Inflammatory macrophage treated with lipopolysaccharide for 1 hour (primary cell): Measurements from ENCODE around the gene KCTD2.

Source experiments
- DNase-seq, 2 donors: peaks; one replicate each; pipeline ENCODE4 v3.0.0-alpha.2; 2020 to 2022

Gene KCTD2

DNA sequence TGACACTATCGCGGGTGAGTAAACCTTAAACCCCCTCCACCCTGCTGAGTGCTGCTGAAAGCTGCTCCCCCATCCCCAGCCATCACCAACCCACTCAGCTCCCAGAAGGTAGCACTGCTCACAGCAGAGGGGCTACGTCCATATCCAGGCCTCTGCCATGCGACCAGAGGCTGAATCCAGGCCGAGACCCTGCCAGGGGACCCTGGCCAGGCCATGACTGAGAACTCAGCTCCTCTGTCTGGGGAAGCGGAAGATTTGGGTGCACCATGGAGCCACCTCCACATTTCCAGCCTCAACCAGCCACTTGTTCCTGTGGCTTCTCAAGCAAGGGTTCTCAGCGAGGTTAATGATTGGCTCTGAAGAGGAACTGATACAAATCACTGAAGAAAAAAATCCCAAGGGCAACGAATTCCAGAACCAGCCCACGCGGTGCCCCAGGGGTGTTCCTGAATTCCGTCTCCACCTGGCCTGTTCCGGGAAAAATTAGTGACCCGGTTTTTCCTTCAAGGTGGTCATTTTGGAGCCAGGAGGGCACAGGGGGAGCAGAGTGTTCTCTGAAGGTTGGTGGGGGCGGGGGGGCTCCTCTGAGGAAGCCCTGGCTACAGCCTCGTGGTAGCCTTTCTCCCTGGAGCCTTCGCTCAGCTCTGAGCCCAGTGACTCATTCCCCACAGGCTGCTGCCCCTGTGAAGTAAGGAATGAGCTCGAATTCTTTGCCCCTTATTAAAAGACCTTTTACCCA is 31.4 kb downstream of the KCTD2 start:
- peak; percentile 56 to 78 for DNase-seq

DNA sequence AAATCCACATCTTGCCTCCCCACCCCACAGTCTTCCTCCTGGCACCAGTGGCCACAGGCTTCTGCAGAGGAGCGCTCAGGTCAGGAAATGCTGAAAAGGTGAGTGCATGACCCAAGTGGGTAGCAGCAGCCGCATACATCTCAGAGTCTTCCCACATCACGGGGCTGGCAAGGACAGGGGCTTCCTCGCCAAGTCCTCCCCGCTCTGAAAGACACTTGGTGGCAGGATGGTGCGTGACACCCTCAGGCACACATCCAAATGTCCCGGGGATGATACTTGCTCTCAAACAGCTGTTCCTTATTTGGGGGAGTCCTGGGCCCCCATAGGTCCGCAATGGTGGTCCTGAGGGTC is 32.0 kb downstream of the KCTD2 start:
- no peak for DNase-seq

DNA sequence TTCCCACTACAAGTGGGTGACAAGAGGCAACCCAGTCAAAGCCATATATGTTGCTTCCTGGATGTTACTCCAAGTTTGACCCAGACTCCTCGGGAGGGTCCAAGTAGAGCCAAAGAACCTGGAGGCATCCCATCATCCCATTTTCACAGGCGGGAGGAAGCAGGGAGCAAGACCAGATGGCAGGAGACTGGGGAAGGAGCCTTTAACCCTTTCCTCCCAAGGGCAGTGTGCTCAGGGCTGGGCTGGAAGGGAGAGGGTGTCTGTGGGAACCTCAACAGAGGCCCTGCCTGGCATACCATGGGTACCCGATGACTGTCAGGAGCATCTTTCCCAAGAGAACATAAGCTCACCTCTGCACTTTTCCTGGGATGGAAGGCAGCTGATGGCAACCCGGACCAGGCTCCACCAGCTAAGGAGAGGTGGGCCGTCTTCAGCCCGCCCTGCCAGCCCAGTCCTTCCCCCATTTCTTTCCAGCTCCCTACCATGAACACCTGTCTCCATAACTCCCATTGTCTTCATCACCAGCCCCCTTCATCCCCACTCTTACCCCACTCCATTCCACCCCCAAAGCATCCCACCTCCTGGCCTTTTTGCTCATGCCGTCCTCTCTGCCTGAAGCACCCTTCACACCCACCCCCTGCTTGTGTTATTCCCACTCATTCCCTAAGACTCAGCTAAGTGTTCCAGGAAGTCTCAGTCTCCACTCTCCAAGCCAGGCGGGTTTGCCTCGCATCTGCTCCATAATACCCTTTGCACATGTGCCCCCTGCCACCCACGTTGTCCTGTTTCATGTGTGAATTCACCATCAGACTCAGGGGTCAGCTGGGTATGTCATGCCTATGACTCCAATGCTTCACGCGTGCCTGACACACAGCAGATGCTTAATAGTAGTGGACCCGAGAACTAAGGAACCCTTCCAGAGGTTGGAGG is 34.9 kb downstream of the KCTD2 start:
- DNase-seq, result no peak

DNA sequence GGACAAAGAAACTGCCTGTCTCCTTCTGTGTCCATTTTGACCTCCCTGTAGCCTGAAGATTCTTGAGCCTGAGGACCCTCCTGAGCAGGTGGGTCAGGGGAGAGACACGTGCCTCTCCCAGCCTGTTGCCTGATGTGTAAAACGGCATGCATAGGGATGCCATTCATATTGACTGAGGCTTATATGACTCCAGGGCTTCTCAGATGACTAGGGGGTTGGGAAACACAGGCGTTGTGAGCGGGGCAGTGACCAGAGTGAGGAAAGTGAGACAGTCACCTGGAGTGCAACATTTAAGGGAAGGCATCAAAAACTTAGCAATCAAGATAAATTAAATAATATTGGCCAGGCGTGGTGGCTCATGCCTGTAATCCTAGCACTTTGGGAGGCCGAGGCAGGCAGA is 35.7 kb downstream of the KCTD2 start:
- no peak for DNase-seq

DNA sequence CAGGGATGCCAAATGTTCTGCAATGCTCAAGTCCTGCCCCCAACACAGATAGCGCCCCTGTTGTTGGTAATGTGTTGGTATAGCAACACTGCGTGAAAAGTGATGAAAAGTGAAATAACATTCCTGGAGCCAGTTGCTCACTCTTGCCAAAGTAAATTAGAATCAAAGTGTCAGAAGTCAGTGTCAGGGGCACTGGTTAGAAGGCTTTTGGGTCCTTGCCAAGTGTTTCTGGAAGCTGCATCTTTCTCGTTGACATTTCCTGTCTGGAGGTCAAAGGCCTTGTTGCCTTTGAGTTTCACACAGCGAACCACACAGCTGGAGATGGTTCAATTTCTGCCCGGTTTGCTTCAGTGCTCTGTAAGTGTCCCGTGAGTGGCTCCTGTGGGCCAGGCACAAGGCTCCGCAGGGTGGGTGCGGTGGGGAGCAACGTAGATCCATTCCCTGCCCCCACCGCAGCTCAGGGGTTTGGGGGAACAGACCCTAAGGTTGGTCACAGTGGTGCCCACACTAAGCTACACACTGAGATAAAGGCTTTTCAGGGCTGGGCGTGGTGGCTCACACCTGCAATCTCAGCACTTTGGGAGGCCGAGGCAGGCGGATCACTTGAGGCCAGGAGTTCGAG is 37.1 kb downstream of the KCTD2 start:
- DNase-seq, result no peak

DNA sequence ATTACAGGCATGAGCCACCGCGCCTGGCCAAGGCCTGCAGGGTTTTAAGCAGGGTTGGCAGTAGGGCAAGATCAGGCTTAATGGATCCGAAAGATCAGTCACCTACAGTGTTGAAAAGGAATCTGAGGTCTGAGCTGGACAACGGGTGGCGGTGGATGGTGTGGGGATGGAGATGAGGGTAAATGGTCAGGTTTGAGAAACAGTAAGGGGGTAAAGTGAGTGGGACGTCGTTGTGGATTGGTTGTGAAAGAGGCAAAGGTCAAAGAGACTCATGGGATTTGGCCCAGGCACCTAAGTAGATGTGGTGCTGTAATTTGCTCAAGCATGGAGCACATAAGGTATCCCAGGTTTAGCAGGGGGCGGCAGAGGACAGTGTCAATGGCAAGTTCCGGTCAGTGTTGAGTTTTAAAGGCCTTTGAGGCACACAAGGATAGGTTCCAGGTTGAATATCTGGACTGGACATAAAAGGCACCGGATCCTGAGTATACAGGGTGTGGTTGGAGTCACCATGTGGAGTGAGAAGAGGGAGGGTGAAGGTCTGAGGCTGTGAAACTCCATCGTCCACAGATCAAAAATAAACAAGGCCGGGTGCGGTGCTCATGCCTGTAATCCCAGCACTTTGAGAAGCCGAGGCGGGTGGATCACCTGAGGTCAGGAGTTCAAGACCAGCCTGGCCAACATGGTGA is 39.6 kb downstream of the KCTD2 start:
- no peak for DNase-seq

DNA sequence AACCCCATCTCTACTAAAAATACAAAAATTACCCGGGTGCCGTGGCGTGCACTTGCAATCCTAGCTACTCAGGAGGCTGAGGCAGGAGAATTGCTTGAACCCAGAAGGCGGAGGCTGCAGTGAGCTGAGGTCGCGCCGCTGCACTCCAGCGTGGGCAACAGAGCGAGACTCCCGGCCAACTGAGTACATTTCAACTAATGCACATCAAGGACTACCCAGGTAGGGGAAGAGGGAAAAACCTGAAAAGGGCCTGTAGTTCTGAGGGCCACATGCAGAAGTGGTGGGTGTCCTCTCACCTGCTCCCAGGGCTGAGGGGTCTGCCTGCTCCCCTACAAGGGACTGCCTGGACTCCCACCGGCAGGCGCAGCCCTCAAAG is 40.1 kb downstream of the KCTD2 start:
- DNase-seq, result no peak

DNA sequence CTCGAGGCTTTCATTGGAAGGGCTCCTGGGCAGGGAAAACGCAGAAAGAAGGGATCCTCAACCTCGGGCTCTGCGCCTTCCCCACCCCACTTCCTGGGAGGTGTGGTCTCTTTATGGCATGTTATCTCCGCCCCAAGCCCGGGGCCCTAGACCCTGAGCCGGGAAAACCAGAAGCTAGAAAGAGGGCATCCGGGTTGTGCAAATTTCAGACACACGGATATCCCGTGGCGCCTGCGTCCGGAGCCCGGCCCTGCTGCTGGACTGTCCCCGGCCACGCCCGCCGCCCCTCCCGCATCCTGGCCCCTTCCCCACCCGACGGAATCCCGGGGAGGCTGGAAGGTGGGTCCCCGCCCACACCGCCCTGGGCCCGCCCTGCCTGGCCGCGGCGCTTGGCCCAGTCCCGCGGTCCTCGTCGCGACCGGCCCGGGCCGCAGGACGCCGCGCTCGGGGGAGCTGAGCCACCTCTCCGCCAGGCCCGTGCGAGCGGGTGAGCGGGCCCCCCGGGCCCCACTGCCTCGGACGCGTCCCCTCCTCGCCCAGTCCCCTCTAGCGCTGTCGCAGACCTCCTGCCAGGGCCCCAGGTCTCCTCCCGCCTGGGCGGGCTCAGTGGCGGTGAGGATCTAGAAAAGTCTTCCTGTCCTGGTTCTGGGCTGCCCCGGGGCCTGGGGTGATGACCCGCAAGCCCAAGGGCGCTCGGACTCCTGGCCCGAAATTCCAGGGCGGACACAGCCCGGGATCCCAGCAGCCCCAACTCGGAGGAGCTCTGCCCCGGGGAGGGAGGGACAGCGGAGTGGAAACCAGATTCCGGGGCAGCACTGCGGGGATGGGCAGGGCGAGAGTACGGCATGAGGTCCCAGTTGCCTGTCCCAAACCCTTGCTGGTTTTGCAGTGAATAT is 40.8 kb downstream of the KCTD2 start, which contains the start of gene SLC16A5:
SLC16A5 (plus strand) TSS at position 397 of the 896 bp plus-strand sequence. CDS start 5,683 bp downstream, outside the sequence.
- peak; percentile 88 to 94 for DNase-seq

DNA sequence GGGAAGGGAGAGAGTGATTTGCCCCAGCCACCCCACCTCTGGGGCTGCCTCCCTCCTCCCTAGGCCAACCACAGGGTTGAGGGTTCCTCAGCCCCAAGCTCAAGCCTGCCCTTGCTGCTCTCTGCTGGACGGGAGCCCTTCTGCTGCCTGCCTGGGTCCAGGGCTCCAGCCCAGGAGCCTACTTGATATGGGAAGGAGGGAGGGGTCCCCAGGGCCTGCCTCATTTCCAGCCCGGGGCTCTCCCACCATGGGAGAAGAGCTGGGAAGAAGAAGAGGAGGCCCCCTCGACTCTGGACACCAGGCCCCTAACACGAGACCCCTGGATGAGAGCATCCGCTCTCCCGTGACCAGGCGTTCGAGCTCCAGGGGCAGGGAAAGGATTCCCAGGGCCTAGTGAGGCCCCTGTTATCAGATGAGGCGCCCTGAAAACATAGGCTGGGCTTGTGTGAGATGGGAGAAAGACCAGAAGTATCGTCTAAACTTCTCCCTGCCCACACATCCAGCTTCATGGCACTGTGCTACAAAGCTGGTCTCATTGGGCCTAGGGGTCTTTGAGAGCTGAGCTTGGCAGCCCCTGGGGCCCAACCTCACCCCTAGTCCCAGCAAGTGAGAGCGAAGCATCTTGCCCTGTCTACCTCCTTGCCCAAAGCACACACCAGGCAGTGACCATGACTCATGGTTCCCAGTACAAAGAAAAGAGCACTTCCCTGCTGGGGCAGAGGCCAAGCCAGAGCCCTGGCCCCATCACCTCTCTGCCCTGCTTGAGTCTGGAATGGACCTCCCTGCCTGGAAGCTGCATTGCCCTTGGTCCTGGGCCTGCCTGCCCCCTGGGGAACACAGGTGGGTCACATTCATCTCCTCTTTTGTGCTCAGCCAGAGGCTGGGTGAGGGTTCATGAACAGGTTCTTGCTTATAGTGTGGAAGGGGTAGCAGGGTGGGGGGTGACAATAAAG is 41.7 kb downstream of the KCTD2 start:
- peak; percentile 69 for DNase-seq

DNA sequence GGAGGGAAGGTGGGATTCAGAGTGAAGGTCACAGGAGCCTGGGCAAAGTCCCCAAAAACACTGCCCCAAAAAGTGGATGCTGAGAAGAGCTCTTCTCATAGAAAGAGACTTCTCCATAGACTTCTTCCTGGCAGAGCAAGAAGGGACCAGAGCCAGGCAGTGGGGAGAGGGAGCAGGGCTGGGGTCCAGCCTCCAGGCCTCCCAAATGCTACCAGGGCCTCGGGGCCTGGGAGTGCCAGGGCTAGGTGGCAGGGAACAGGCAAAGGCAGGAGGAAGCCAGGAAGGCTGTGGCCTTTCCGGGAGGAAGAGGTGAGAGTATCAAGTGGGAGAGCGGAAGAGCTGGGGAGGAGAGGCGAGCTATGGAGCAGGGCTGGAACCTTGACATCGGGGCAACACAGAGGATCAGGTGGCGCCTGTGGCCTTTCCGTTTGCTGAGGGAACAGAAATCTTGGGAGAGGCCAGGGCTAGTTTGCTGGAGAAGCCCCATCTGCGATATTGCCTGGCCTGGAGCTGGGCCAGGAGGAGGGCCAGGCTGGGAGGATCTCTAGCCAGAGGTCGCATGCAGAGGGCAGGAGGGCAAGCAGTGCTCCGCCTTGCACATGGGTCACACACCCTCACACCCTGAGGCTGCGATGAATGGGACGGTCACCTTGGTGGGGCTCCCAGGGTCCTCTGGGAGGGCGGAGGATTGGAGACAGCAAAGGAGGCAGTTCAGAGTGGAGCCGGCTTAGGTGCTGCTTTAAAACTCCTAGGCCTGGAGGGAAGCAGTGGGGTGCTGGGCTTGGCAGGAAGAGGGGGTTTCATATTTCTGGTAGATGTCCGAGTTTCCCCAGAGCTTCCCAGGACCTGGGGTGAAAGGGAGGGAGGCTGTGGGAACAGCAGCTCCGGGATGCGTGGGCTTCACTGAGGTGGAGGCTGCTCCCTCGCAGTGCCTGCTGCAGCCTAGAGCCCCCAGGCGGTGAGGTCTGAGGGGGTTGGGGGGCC is 44.1 kb downstream of the KCTD2 start:
- DNase-seq, result no peak

DNA sequence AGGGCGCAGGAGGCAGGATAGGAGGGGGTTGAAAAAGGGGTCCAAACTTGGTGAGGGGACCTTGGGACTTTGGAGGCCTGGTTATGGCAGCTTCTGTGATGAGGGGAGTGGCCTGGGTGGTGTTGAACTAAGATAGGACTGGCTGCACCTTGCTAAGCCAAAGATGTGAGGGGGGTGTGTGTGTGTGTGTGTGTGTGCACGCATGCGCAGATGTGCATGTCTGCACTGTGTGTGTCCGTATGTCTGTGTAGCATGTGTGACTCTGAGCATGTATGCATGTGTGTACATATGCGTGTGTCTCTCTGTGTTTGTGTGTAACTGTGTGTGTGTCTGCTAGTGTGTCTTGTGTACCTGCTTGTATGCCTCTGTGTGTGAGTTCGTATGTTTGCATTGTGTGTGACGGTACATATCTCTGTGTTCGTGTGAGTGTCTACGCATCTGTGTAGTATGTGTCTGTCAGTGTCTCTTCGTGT is 44.9 kb downstream of the KCTD2 start:
- DNase-seq, result no peak

DNA sequence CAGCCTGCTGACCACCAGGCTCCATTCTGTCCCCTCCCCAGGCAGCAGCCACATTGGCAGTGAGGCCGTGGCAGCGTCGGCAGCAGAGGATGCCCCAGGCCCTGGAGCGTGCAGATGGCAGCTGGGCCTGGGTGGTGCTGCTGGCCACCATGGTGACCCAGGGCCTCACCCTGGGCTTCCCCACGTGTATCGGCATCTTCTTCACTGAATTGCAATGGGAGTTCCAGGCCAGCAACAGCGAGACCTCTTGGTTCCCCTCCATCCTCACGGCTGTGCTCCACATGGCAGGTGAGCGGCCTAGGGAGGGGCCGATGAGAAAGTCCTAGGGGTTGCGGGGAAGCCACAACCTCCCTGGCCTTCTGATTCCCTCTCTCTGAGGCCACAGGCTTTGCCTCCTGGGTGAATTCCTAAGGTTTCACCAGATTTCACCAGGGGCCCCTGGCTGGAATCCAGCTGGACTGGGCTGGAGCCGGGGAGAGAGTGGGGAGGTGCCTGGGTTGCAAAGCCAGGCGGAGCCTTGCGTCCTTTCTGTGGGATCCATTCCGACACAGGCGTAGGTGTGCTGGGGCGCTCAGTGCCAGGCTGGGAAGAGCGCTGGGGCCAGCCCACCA is 46.6 kb downstream of the KCTD2 start:
- DNase-seq, result no peak

DNA sequence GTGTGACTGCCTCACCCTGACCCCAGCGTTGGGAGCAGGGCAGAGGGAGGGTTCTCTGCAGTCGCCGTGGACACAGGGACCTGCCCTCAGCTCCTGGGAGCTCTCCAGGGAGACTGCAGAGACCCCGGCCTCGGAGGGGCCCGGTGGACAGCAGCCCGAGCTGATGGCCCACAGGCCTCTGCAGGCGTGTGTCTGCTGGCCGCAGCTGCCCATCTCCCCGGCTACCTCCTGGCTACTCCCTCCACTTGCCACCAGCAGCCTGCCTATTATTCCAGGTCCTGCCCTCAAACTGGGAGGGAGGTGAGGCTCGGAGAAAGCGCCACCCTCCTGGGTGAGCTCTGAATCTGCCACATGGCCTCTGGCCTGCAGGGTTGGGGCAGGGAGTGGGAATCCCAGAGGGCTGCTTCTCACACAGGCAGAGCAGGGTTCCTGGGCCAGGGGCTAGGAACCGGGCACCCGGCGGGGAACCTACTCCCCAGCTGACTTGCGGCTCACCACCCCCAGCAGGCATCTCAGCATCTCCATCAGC is 47.9 kb downstream of the KCTD2 start:
- no peak for DNase-seq

DNA sequence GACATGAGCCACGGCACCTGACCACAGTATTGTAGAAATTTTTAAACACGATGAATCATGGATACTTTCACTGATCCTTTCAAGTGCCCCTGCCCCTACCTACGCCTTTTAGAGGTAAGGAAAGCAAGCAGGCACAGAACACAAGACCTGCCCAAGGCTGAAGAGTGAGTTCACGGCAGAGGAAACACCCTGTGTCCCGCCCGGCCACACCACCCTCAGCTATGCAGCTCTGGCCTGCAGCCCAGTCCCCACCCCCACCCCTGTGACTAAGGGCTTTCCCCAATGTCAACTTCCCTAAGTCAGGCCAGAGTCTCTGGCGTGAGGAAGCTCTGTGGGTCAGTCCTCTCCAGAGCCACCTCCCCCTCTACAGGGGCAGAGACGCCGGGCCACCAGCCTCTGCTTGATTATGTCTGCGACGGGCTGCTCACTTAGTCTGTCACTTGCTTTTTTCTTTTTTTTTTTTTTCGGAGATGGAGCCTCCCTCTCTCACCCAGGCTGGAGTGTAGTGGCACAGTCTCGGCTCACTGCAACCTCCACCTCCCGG is 49.1 kb downstream of the KCTD2 start:
- DNase-seq, result peak; percentile 91 to 93

DNA sequence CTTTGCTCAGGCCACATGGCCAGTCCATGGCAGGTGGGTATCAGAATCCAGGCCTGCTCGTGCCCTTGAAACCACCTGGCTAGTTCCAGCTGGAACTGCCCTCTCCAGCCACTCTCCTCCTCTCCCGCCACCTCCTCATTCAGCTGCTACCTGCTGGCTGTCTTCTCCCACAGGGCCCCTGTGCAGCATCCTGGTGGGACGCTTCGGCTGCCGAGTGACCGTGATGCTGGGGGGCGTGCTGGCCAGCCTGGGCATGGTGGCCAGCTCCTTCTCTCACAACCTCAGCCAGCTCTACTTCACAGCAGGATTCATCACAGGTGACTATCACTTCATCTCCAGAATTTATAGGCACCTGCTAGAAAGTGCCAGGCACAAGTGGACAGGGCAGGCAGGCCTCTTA is 50.8 kb downstream of the KCTD2 start:
- no peak for DNase-seq

DNA sequence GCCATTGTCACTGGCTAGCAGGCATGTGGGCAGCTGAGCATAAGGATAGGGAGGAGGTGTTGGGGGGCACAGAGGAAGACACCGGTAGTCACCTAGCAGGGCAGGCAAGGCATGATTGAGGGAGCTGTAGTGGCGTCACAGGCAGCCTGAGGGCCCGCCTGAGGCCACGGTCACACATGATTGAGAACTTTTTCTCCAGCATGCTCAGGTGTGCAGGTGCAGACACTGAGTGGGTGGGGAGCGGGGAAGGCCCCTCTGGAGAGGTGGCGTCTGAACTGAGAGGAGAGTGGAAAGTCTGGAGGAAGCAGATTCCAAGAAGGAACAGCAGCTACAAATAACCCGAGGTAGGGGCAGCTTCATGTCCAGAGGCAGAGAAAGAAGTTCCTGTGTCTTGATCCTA is 51.8 kb downstream of the KCTD2 start:
- no peak for DNase-seq

DNA sequence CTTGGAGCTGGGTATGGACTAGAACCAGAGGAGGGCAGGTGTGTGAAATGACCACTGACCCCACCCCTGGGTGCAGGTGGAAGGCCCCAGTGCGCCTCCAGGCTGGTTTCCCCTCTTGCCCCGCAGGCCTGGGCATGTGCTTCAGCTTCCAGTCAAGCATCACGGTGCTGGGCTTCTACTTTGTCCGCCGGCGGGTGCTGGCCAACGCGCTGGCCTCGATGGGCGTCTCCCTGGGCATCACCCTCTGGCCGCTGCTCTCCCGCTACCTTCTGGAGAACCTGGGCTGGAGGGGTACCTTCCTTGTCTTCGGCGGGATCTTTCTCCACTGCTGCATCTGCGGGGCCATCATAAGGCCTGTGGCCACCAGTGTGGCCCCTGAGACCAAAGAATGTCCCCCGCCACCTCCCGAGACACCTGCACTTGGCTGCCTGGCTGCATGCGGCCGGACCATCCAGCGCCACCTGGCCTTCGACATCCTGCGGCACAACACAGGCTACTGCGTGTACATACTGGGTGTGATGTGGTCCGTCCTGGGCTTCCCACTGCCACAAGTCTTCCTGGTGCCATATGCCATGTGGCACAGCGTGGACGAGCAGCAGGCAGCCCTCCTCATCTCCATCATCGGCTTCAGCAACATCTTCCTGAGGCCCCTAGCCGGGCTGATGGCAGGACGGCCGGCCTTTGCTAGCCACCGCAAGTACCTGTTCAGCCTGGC is 53.0 kb downstream of the KCTD2 start:
- no peak for DNase-seq

DNA sequence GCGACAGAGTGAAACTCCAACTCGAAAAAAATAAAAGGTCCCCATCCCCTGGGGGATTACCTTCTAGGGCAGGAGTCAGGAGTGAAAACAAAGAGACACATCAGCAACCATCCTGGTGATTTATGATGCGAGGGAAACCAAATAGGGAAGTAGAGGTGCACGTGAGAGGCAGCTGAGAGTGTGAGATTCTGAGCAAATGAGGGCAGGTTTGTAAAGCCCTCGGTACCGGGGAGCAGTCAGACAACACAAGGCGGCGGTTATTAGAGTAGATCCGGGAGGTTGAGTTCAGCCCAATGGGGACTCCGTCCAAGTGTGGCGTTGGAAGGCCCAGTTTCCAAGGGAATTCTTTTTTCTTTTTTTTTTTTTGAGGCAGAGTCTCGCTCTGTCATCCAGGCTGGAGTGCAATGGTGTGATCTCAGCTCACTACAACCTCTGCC is 55.4 kb downstream of the KCTD2 start:
- peak in 1 of 2 donors; percentile 70 for DNase-seq
